Smooth muscle cell (in vitro differentiated cells): ENCODE measurements around the gene FOXR1. TPM values are rescaled to one million over a fixed set of nuclear protein-coding genes. Genes with fewer than 3 reads are reported as not detected.

Experiments used
- DNase-seq: peaks from one replicate; lab custom pipeline; 2025; ENCODE audit not compliant: unreplicated experiment; lab: John Stamatoyannopoulos, UW
- H2AFZ ChIP-seq: fragments of 200-600 bp; sonication (generic); 2 replicates; pipeline ENCODE4 v1.6.0; 2016; ENCODE audit warnings: antibody characterized with exemption, low read depth, mild to moderate bottlenecking
- H3F3A ChIP-seq: fragments of 200-600 bp; sonication (generic); 2 replicates; pipeline ENCODE4 v1.6.0; 2017; ENCODE audit warnings: antibody characterized with exemption, low read depth
- H3K27ac ChIP-seq: fragments of 200-600 bp; sonication (generic); 2 replicates; pipeline ENCODE4 v1.5.1; 2016; ENCODE audit warnings: low read depth, mild to moderate bottlenecking
- H3K27me3 ChIP-seq: fragments of 200-600 bp; sonication (generic); 2 replicates; pipeline ENCODE4 v1.6.1; 2016; ENCODE audit warnings: low read depth, mild to moderate bottlenecking
- H3K36me3 ChIP-seq: fragments of 200-600 bp; sonication (generic); 2 replicates; pipeline ENCODE4 v1.5.1; 2016; ENCODE audit warnings: low read depth
- H3K4me1 ChIP-seq: fragments of 200-600 bp; sonication (generic); 2 replicates; pipeline ENCODE4 v1.5.1; 2016; ENCODE audit warnings: low read depth
- H3K4me2 ChIP-seq: fragments of 200-600 bp; sonication (generic); 2 replicates; pipeline ENCODE4 v1.6.0; 2016; ENCODE audit warnings: mild to moderate bottlenecking
- H3K4me3 ChIP-seq: fragments of 200-600 bp; sonication (generic); 2 replicates; pipeline ENCODE4 v1.5.1; 2016; ENCODE audit warnings: mild to moderate bottlenecking
- H3K79me2 ChIP-seq: fragments of 200-600 bp; sonication (generic); 2 replicates; pipeline ENCODE4 v1.6.0; 2016; ENCODE audit warnings: low read depth, mild to moderate bottlenecking
- H3K9ac ChIP-seq: fragments of 200-600 bp; sonication (generic); 2 replicates; pipeline ENCODE4 v1.6.0; 2016; ENCODE audit warnings: low read depth
- H3K9me3 ChIP-seq: fragments of 200-600 bp; sonication (generic); replicated peaks from 2 replicates; pipeline ENCODE4 v1.5.1; 2016; ENCODE audit warnings: low read depth
- H4K20me1 ChIP-seq: fragments of 200-600 bp; sonication (generic); 2 replicates; pipeline ENCODE4 v1.6.0; 2016; ENCODE audit warnings: low read depth
- CTCF ChIP-seq: fragments of 200-600 bp; sonication (generic); IDR thresholded peaks from 2 replicates; pipeline ENCODE4 v1.5.1; 2017; ENCODE audit warnings: borderline replicate concordance, mild to moderate bottlenecking, antibody characterized with exemption; ENCODE audit not compliant: insufficient read depth, poor library complexity, severe bottlenecking
- WGBS: methylation state at CpG from one replicate; pipeline ENCODE4 v1.1.7; 2016; ENCODE audit warnings: low lambda C conversion rate; 5-methylcytosine and 5-hydroxymethylcytosine counted together
- polyA plus RNA-seq: library from polyadenylated mRNA; unstranded; fragments of >200 nt; fragmentation: Nextera tagmentation; extraction: Ambion mirVana; gene quantifications from 2 replicates; pipeline ENCODE4 v1.2.1, GENCODE V29; 2016
- total RNA-seq: library from RNA; depleted of rRNA; stranded (reverse); fragments of >200 nt; gene quantifications from 2 replicates; pipeline ENCODE4 v1.2.3, GENCODE V29; 2014

FOXR1 gene
- total and polyA plus RNA-seq, 2 experiments from 2014 or later = not detected

- Histone ChIP-seq H3F3A (no peaks in the 10 kb centered on the region), H3K36me3 (peaks cover 8% of the 10 kb centered on the region), H3K4me2 (peak overlapping the region; percentile 94), H2AFZ (peak overlapping the region; percentile 94), H4K20me1 (no peaks in the 10 kb centered on the region), H3K9me3 (no peaks in the 10 kb centered on the region), H3K4me1 (peaks cover 17% of the 10 kb centered on the region), H3K27me3 (no peaks in the 10 kb centered on the region), H3K79me2 (peaks cover 15% of the 10 kb centered on the region), H3K9ac (peak overlapping the region; percentile 25), H3K4me3 (peak overlapping the region; percentile 79), H3K27ac (peak overlapping the region; percentile 53)
- no peak for TF ChIP-seq CTCF
- WGBS = 10% methylated on average over 6 of the region's 6 CpGs
- DNase-seq = no peak
These were observed 27.3 kb downstream of the FOXR1 start for GRCh38 chr11:118998822-118999221.

GRCh38 chr11:119000906-119001305 is 29.3 kb downstream of the FOXR1 start:
- no peak overlapping the region for H3K4me2 ChIP-seq
- WGBS = 48% methylated on average over 1 of the region's 1 CpG
- H3K27ac ChIP-seq = peak overlapping the region; percentile 45
- H3K36me3 ChIP-seq = peaks cover 8% of the 10 kb centered on the region
- H3K4me1 ChIP-seq = peaks cover 17% of the 10 kb centered on the region
- no peak for TF ChIP-seq CTCF
- no peaks in the 10 kb centered on the region for H3K9me3 ChIP-seq
- no peaks in the 10 kb centered on the region for H3F3A ChIP-seq
- H3K79me2 ChIP-seq = peaks cover 19% of the 10 kb centered on the region
- no peaks in the 10 kb centered on the region for H4K20me1 ChIP-seq
- H3K27me3 ChIP-seq = no peaks in the 10 kb centered on the region
- DNase-seq = no peak
- H3K4me3 ChIP-seq = no peak overlapping the region
- H2AFZ ChIP-seq = no peak overlapping the region
- H3K9ac ChIP-seq = no peak overlapping the region

- H3K9ac ChIP-seq = no peak overlapping the region
- peaks cover 5% of the 10 kb centered on the region for H3K36me3 ChIP-seq
- no peaks in the 10 kb centered on the region for H3K27me3 ChIP-seq
These were observed 35.1 kb downstream of the FOXR1 start for GRCh38 chr11:119006656-119007055.

More at GRCh38 chr11:119006656-119007055, 35.1 kb downstream of the FOXR1 start:
- Histone ChIP-seq H3K79me2 (peaks cover 7% of the 10 kb centered on the region), H4K20me1 (no peaks in the 10 kb centered on the region), H3K9me3 (no peaks in the 10 kb centered on the region), H3F3A (peaks cover 5% of the 10 kb centered on the region), H2AFZ (no peak overlapping the region), H3K4me3 (no peak overlapping the region), H3K27ac (no peak overlapping the region), H3K4me1 (no peaks in the 10 kb centered on the region), H3K4me2 (no peak overlapping the region)
- no peak for TF ChIP-seq CTCF
- no peak for DNase-seq
- WGBS = 95% methylated on average over 4 of the region's 4 CpGs
